ENCODE results near the gene PRKG2. TPM values are rescaled to one million over a fixed set of nuclear protein-coding genes. Genes with fewer than 3 reads are reported as not detected.

The PRKG2 gene
- total RNA-seq, 1 experiment from 2014 or later = 1.9 TPM

- no peaks in the 10 kb centered on the region for H3K36me3 Mint-ChIP-seq (ENCODE audit: insufficient read depth in 1 of 3, low read depth in 3 of 3)
- H3K9me3 Mint-ChIP-seq = no peaks in the 10 kb centered on the region
Observed at GRCh38 chr4:81049907-81050306, 165.1 kb downstream of the PRKG2 start.

More at GRCh38 chr4:81049907-81050306, 165.1 kb downstream of the PRKG2 start:
- no peak overlapping the region for H3K27ac Mint-ChIP-seq
- Histone ChIP-seq H4K91ac (ENCODE audit: insufficient read length, low read depth, low read length) (no peak overlapping the region), H3K79me1 (ENCODE audit: insufficient read depth, low read depth, low read length, poor library complexity, severe bottlenecking) (no peaks in the 10 kb centered on the region), H4K20me1 (ENCODE audit: control insufficient read depth, insufficient read depth, insufficient read length) (no peaks in the 10 kb centered on the region), H3K9me3 (ENCODE audit: control insufficient read depth, low read depth, low read length) (no peaks in the 10 kb centered on the region), H3K27ac (ENCODE audit: insufficient read length, low read depth, low read length) (no peak overlapping the region), H4K8ac (replicated peaks; ENCODE audit: insufficient read length, low read depth, low read length) (no peak overlapping the region), H2BK120ac (ENCODE audit: low read depth, low read length, poor library complexity, severe bottlenecking) (no peak overlapping the region), H3K18ac (ENCODE audit: insufficient read length, low read depth, low read length) (no peak overlapping the region), H4K5ac (ENCODE audit: insufficient read length, low read depth, low read length) (no peak overlapping the region), H3K4me2 (ENCODE audit: insufficient read depth, insufficient read length, low read length) (no peak overlapping the region), H3K27me3 (ENCODE audit: insufficient read depth, low read length) (no peaks in the 10 kb centered on the region), H3T11ph (ENCODE audit: low read length) (no peak overlapping the region), H2AK5ac (ENCODE audit: insufficient read length, low read length) (no peak overlapping the region), H3K56ac (ENCODE audit: insufficient read length, low read depth, low read length) (no peak overlapping the region), H3K23ac (ENCODE audit: insufficient read length, low read depth, low read length) (no peak overlapping the region), H2BK5ac (ENCODE audit: insufficient read length, low read length) (no peak overlapping the region), H3K4me1 (ENCODE audit: insufficient read depth, low read length) (no peaks in the 10 kb centered on the region), H3K79me2 (ENCODE audit: insufficient read depth, low read length) (no peaks in the 10 kb centered on the region), H3K14ac (ENCODE audit: insufficient read depth, low read length) (no peak overlapping the region), H2BK15ac (ENCODE audit: low read depth, low read length) (no peak overlapping the region), H2AFZ (ENCODE audit: low read length) (no peak overlapping the region), H3K23me2 (ENCODE audit: insufficient read length, low read depth, low read length, poor library complexity, severe bottlenecking) (no peaks in the 10 kb centered on the region), H2BK12ac (ENCODE audit: insufficient read length, low read depth, low read length) (no peak overlapping the region), H2BK20ac (ENCODE audit: low read depth, low read length, poor library complexity, severe bottlenecking) (no peak overlapping the region), H3K9ac (ENCODE audit: extremely low read depth, insufficient read length, low read length) (no peak overlapping the region), H3K4ac (ENCODE audit: low read depth, low read length) (no peak overlapping the region)
- no peak for TF ChIP-seq CTCF (conservative IDR thresholded peaks at IDR 0.05)
- peaks cover 11% of the 10 kb centered on the region for H3K27me3 Mint-ChIP-seq (ENCODE audit: low read depth)
- peaks cover 0 to 6% of the 10 kb centered on the region in 2 experiments; a peak in 1 of 4 replicates for H3K4me1 Mint-ChIP-seq
- no CpG with 5 or more reads among the region's 3 CpGs for WGBS (ENCODE audit: extremely low coverage, insufficient read length, low lambda C conversion rate)
- H3K4me3 Mint-ChIP-seq = no peak overlapping the region
- DNase-seq = no peak

All from H9 (cell line).